HG03457 (cell line): Measurements from ENCODE around the gene MEI1.

Experiments
- ATAC-seq: cut with Tn5 transposase; IDR thresholded peaks from one replicate; pipeline ENCODE4 v1.9.1; 2021; ENCODE audit warnings: moderate number of reproducible peaks; ENCODE audit not compliant: unreplicated experiment

Gene MEI1

GRCh38 chr22:41780746-41781505 is 81.6 kb downstream of the MEI1 start:
- peak; percentile 77 for ATAC-seq

- ATAC-seq = peak; percentile 24
Measured at GRCh38 chr22:41781507-41781906, 82.2 kb downstream of the MEI1 start.

- no peak for ATAC-seq
Measured at GRCh38 chr22:41782316-41782715, 83.0 kb downstream of the MEI1 start.

GRCh38 chr22:41782751-41783150 is 83.4 kb downstream of the MEI1 start:
- no peak for ATAC-seq

GRCh38 chr22:41787331-41787730 is 88.0 kb downstream of the MEI1 start:
- ATAC-seq = no peak

- no peak for ATAC-seq
Measured at GRCh38 chr22:41793871-41794270, 94.6 kb downstream of the MEI1 start.

- no peak for ATAC-seq
Measured at GRCh38 chr22:41798736-41799135, 99.4 kb downstream of the MEI1 start.

GRCh38 chr22:41799486-41800347 is 100.4 kb downstream of the MEI1 start:
- peak; percentile 22 for ATAC-seq

- peak; percentile 70 for ATAC-seq
Measured at GRCh38 chr22:41800348-41801146, 101.2 kb downstream of the MEI1 start, which contains the start of gene CCDC134. Gene CCDC134 (plus strand): TSS chr22:41800679. CDS start chr22:41808891, 8,212 bp downstream.

GRCh38 chr22:41801147-41801819 is 102.0 kb downstream of the MEI1 start:
- no peak for ATAC-seq

- no peak for ATAC-seq
Measured at GRCh38 chr22:41801886-41802285, 102.6 kb downstream of the MEI1 start.

- ATAC-seq = no peak
Measured at GRCh38 chr22:41805639-41806038, 106.3 kb downstream of the MEI1 start.

- no peak for ATAC-seq
Measured at GRCh38 chr22:41808400-41808799, 109.1 kb downstream of the MEI1 start.

GRCh38 chr22:41810022-41810421 is 110.7 kb downstream of the MEI1 start:
- no peak for ATAC-seq

- no peak for ATAC-seq
Measured at GRCh38 chr22:41812805-41813545, 113.7 kb downstream of the MEI1 start.

GRCh38 chr22:41813726-41814410 is 114.6 kb downstream of the MEI1 start:
- no peak for ATAC-seq

GRCh38 chr22:41815716-41816115 is 116.4 kb downstream of the MEI1 start:
- ATAC-seq = no peak

- ATAC-seq = no peak
Measured at GRCh38 chr22:41816241-41816640, 116.9 kb downstream of the MEI1 start.

- no peak for ATAC-seq
Measured at GRCh38 chr22:41816871-41817270, 117.6 kb downstream of the MEI1 start.
